ENCODE measurements around the gene VEGFC. TPM values are rescaled to one million over a fixed set of nuclear protein-coding genes. Genes with fewer than 3 reads are reported as not detected.

VEGFC gene
- total RNA-seq, 1 experiment from 2014 or later = 8.7 TPM

DNA sequence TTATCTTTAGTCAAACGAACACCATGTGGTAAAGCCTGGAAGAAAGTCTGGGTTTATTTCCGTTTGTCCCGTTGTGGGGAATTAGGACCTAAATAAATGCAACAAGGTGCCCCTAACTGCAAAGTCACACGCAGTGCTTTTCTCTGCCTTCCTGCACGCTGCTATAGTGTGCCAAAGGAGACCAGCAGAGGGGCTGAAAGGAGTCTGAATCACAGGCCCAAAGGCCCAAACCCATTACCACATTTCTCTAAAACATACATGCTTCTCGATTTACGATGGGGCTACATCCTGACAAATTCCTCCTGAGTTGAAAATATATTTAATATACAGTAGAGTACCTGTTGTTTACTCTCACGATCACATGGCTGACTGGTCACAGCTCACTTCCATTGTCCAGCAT lies 4.5 kb downstream of the VEGFC start:
- H3K4me2 ChIP-seq = no peak overlapping the region
- H2AFZ ChIP-seq = no peak overlapping the region
- H3K36me3 ChIP-seq (ENCODE audit: low read depth) = no peaks in the 10 kb centered on the region
- H4K20me1 ChIP-seq (ENCODE audit: insufficient read depth) = no peaks in the 10 kb centered on the region
- no peaks in the 10 kb centered on the region for H3K9me3 ChIP-seq (ENCODE audit: insufficient read depth, low read depth)
- DNase-seq = no peak
- ChIA-PET CTCF (no interaction called here), POLR2A (ENCODE audit: unreplicated experiment) (no interaction called here)
- no peaks in the 10 kb centered on the region for H3K27me3 ChIP-seq (ENCODE audit: insufficient read depth, low read depth)
- no TSS peak for BruUV-seq (replicated peaks)
- no peaks in the 10 kb centered on the region for H3K79me2 ChIP-seq (ENCODE audit: low read depth)
- peaks cover 2% of the 10 kb centered on the region for H3K4me1 ChIP-seq (replicated peaks; ENCODE audit: insufficient read depth)
- intact Hi-C loops (cut with micrococcal nuclease; ENCODE audit: unreplicated experiment) = no loop called here
- no peak for TF ChIP-seq EZH2 (IDR thresholded peaks at IDR 0.05; ENCODE audit: low read depth)
- TF ChIP-seq, protein P1, sequence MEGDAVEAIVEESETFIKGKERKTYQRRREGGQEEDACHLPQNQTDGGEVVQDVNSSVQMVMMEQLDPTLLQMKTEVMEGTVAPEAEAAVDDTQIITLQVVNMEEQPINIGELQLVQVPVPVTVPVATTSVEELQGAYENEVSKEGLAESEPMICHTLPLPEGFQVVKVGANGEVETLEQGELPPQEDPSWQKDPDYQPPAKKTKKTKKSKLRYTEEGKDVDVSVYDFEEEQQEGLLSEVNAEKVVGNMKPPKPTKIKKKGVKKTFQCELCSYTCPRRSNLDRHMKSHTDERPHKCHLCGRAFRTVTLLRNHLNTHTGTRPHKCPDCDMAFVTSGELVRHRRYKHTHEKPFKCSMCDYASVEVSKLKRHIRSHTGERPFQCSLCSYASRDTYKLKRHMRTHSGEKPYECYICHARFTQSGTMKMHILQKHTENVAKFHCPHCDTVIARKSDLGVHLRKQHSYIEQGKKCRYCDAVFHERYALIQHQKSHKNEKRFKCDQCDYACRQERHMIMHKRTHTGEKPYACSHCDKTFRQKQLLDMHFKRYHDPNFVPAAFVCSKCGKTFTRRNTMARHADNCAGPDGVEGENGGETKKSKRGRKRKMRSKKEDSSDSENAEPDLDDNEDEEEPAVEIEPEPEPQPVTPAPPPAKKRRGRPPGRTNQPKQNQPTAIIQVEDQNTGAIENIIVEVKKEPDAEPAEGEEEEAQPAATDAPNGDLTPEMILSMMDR (conservative IDR thresholded peaks at IDR 0.05) = no peak
- H3K27ac ChIP-seq = no peak overlapping the region
- H3K9me2 ChIP-seq (ENCODE audit: insufficient read depth) = no peaks in the 10 kb centered on the region
- no peak overlapping the region for H3K4me3 ChIP-seq
- peaks cover under 1% of the 10 kb centered on the region; the same call in 1 of the 2 replicates for H3F3A ChIP-seq (ENCODE audit: insufficient read depth, low read depth)

GRCh38 chr4:176784816-176785215 lies 7.9 kb downstream of the VEGFC start:
- no peak for DNase-seq
- POLR2A ChIA-PET (ENCODE audit: unreplicated experiment) = no interaction called here
- H3F3A ChIP-seq (ENCODE audit: insufficient read depth, low read depth) = peaks cover 6% of the 10 kb centered on the region
- no peaks in the 10 kb centered on the region for H3K9me3 ChIP-seq (ENCODE audit: insufficient read depth, low read depth)
- CTCF ChIA-PET = no interaction called here
- BruUV-seq (replicated peaks) = no TSS peak
- no peaks in the 10 kb centered on the region for H3K9me2 ChIP-seq (ENCODE audit: insufficient read depth)
- no peaks in the 10 kb centered on the region for H3K36me3 ChIP-seq (ENCODE audit: low read depth)
- no peak overlapping the region for H3K4me2 ChIP-seq
- no peak overlapping the region for H3K27ac ChIP-seq
- no peak overlapping the region for H3K4me3 ChIP-seq
- peaks cover 15% of the 10 kb centered on the region for H3K4me1 ChIP-seq (replicated peaks; ENCODE audit: insufficient read depth)
- intact Hi-C loops (cut with micrococcal nuclease; ENCODE audit: unreplicated experiment) = no loop called here
- no peaks in the 10 kb centered on the region for H4K20me1 ChIP-seq (ENCODE audit: insufficient read depth)
- TF ChIP-seq EZH2 (IDR thresholded peaks at IDR 0.05; ENCODE audit: low read depth) = no peak
- TF ChIP-seq, protein P1 (conservative IDR thresholded peaks at IDR 0.05) = no peak
- no peaks in the 10 kb centered on the region for H3K27me3 ChIP-seq (ENCODE audit: insufficient read depth, low read depth)
- no peaks in the 10 kb centered on the region for H3K79me2 ChIP-seq (ENCODE audit: low read depth)
- no peak overlapping the region for H2AFZ ChIP-seq

GRCh38 chr4:176782794-176783193 lies 9.9 kb downstream of the VEGFC start:
- no peak for DNase-seq
- CTCF ChIA-PET = no interaction called here
- no TSS peak for BruUV-seq (replicated peaks)
- Histone ChIP-seq H3K27me3 (ENCODE audit: insufficient read depth, low read depth) (no peaks in the 10 kb centered on the region), H3K4me2 (no peak overlapping the region), H3K9me2 (ENCODE audit: insufficient read depth) (no peaks in the 10 kb centered on the region), H3K4me3 (no peak overlapping the region), H3K27ac (no peak overlapping the region), H3K9me3 (ENCODE audit: insufficient read depth, low read depth) (no peaks in the 10 kb centered on the region), H3K79me2 (ENCODE audit: low read depth) (no peaks in the 10 kb centered on the region), H2AFZ (no peak overlapping the region), H4K20me1 (ENCODE audit: insufficient read depth) (no peaks in the 10 kb centered on the region), H3K36me3 (ENCODE audit: low read depth) (no peaks in the 10 kb centered on the region), H3K4me1 (replicated peaks; ENCODE audit: insufficient read depth) (peaks cover 27% of the 10 kb centered on the region), H3F3A (ENCODE audit: insufficient read depth, low read depth) (peaks cover 6% of the 10 kb centered on the region)
- intact Hi-C loops (cut with micrococcal nuclease; ENCODE audit: unreplicated experiment) = no loop called here
- TF ChIP-seq, protein P1 (conservative IDR thresholded peaks at IDR 0.05) = no peak
- TF ChIP-seq EZH2 (IDR thresholded peaks at IDR 0.05; ENCODE audit: low read depth) = no peak
- POLR2A ChIA-PET (ENCODE audit: unreplicated experiment) = no interaction called here
